MG63 (cell line): Measurements from ENCODE around the gene GINS2. TPM values are rescaled to one million over a fixed set of nuclear protein-coding genes. Genes with fewer than 3 reads are reported as not detected.

ENCODE experiments used
- DNase-seq: peaks from one replicate; pipeline ENCODE4 v3.0.0-alpha.2; 2020
- H3K27me3 ChIP-seq: fragments of 250-450 bp; sonication (Bioruptor Pico); 2 replicates; pipeline ENCODE4 v1.5.1; 2020; ENCODE audit warnings: mild to moderate bottlenecking, moderate library complexity
- H3K36me3 ChIP-seq: fragments of 250-450 bp; sonication (Bioruptor Pico); 2 replicates; pipeline ENCODE4 v1.5.1; 2020; ENCODE audit warnings: mild to moderate bottlenecking, moderate library complexity
- H3K4me3 ChIP-seq: fragments of 250-450 bp; sonication (Bioruptor Pico); 2 replicates; pipeline ENCODE4 v1.5.1; 2020; ENCODE audit warnings: mild to moderate bottlenecking, moderate library complexity
- H3K9me3 ChIP-seq: fragments of 250-450 bp; sonication (Bioruptor Pico); 2 replicates; pipeline ENCODE4 v1.5.1; 2020; ENCODE audit warnings: mild to moderate bottlenecking, moderate library complexity
- total RNA-seq: library from RNA; depleted of rRNA; stranded (reverse); fragments of >200 nt; shearing (Covaris generic); gene quantifications from 2 replicates; pipeline ENCODE4 v1.2.3, GENCODE V29; 2014; ENCODE audit warnings: low replicate concordance; rRNA removed

Gene GINS2
- total RNA-seq = 12.8 and 19.2 TPM in 2 replicates

GRCh38 chr16:85688586-85689284, at the start of gene GINS2:
GINS2 (minus strand) TSS chr16:85688954; CDS start chr16:85688898, 56 bp downstream.
- H3K9me3 ChIP-seq = no peaks in the 10 kb centered on the region
- peak; percentile 91 for DNase-seq
- peak within 1 kb of the TSS; percentile 68 for H3K4me3 ChIP-seq
- H3K36me3 ChIP-seq = no peaks in the 10 kb centered on the region
- no peaks in the 10 kb centered on the region for H3K27me3 ChIP-seq

GRCh38 chr16:85736921-85737320, 48.2 kb upstream of the GINS2 start:
- Histone ChIP-seq H3K27me3 (no peaks in the 10 kb centered on the region), H3K36me3 (no peaks in the 10 kb centered on the region), H3K4me3 (no peak overlapping the region), H3K9me3 (no peaks in the 10 kb centered on the region)
- DNase-seq = no peak

- Histone ChIP-seq H3K9me3 (no peaks in the 10 kb centered on the region), H3K4me3 (no peak overlapping the region), H3K36me3 (no peaks in the 10 kb centered on the region), H3K27me3 (no peaks in the 10 kb centered on the region)
- no peak for DNase-seq
Observed at GRCh38 chr16:85735946-85736345, 47.2 kb upstream of the GINS2 start.

DNA sequence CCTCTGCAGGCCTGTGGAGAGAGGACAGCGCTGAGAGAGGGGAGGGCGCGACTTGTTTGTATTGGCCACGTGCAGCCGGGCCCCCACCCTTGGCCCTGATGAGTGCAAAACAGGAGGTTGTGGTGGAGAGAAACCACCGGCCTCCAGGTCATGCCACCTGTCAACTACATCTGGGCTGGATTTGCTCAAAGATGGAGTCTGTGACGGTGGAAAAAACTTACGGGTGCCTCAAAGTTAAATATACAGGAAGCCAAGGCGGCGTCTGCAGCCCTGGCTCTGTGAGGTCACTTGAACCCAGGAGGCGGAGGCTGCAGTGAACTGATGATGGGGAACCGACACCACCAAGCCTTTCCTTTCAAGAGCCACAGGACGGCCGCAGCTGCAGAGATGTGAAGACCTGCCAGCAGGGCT, 46.5 kb upstream of the GINS2 start:
- no peaks in the 10 kb centered on the region for H3K36me3 ChIP-seq
- no peak for DNase-seq
- H3K4me3 ChIP-seq = no peak overlapping the region
- H3K9me3 ChIP-seq = no peaks in the 10 kb centered on the region
- H3K27me3 ChIP-seq = no peaks in the 10 kb centered on the region

DNA sequence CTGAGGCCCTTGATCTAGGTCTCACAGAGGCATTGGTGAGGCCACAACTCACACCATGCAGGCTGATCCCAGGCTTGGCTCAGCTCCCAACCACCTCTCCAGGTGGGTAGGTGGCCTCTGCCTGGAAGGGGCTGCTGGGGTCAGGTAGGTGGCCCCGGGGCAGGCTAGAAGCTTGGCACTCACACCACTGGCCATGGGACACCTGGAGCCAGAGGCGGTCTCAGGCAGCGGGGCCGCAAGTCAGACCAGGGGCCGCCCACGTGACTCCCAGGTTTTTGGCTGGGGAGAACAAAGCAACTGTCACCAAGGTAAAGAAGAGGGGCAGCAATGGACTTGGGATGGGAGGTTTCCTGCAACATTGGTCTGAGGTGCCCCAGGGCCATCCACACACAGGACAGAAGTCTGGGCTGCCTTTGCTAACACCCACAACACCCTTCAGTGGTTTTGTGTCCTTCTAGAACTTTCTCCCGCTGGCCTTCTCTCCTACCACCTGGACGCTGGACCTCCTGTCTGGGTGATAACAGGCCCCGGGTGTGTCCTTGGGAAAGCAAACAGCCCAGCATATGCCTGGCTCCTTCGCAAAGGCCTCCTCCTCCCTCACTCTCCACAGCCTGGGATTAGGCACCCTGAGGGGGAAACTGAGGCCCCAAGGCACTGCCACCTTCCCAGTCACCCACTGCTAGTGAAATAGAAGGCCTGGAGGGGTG, 45.7 kb upstream of the GINS2 start:
- Histone ChIP-seq H3K27me3 (no peaks in the 10 kb centered on the region), H3K36me3 (no peaks in the 10 kb centered on the region), H3K9me3 (no peaks in the 10 kb centered on the region), H3K4me3 (no peak overlapping the region)
- no peak for DNase-seq

GRCh38 chr16:85733839-85734170, 45.1 kb upstream of the GINS2 start:
- no peak for DNase-seq
- Histone ChIP-seq H3K27me3 (no peaks in the 10 kb centered on the region), H3K4me3 (no peak overlapping the region), H3K9me3 (no peaks in the 10 kb centered on the region), H3K36me3 (no peaks in the 10 kb centered on the region)

- Histone ChIP-seq H3K9me3 (no peaks in the 10 kb centered on the region), H3K4me3 (no peak overlapping the region), H3K27me3 (no peaks in the 10 kb centered on the region), H3K36me3 (no peaks in the 10 kb centered on the region)
- DNase-seq = no peak
Observed at GRCh38 chr16:85733155-85733838, 44.5 kb upstream of the GINS2 start.

DNA sequence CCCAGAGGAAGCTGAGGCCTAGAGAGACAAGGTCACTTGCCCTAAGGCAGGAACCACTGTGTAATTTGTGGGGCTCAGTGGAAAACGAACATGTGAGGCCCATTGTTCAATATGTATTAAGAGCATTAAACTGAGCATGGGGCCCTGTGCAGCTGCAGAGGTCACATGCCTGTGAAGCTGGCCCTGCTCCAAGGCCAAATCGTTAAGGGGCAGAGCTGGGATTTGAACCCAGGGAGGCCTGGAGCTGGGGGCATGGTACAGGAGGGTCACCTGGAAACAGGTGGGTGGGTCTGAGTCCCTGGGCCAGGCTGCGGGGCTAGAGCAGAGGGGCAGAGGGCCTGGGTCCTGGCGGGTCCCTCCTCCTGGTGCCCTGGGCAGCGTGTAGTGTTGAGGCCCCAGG, 42.4 kb upstream of the GINS2 start:
- Histone ChIP-seq H3K27me3 (no peaks in the 10 kb centered on the region), H3K9me3 (no peaks in the 10 kb centered on the region), H3K36me3 (no peaks in the 10 kb centered on the region), H3K4me3 (no peak overlapping the region)
- no peak for DNase-seq

DNA sequence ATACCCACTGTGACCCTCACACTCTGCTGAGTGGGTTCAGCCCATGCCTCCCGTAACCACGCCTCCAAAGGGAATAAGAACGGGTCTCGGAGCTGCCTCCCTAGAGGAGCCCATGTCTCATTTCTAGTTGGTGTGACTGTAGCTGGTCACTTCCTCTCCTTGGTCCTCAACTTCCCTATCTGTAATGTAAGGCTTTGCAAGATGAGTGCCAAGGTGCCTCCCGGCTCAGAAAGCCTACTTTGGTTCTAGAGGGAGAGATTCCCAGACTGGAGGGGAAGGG, 41.4 kb upstream of the GINS2 start:
- Histone ChIP-seq H3K4me3 (no peak overlapping the region), H3K9me3 (no peaks in the 10 kb centered on the region), H3K36me3 (no peaks in the 10 kb centered on the region), H3K27me3 (no peaks in the 10 kb centered on the region)
- DNase-seq = no peak

DNA sequence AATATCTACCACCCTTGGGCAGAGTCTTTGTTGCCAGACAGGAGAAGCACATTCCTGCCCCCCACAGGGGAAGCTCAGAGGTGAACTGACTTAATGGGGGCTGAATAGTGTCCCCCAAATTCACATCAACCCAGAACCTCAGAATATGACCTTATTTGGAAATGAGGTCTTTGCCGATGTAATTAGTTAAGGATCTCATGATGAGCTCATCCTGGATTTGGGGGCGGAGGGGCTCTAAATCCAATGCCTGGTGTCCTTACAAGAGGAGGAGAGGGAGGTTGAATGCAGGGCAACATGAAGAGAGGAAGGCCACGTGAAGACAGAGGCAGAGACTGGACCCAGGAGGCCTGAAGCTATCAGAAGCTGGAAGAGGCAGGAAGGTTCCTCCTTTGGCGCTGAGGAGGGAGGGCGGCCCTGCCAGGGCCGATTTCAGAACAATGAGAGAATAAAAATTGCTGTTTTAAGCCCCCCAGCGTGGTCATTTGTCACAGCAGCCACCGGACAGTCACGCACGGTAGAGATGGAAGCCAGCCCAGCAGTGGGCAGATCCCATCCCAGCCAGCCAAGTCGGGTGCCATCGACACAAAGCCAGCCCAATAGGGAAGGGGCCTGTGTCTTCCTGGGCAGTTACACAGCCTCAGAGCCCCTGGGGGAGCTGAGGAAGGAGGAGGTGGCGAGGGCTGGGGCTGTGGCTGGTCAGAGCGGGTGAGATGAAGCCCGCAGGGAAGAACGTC, 40.9 kb upstream of the GINS2 start:
- Histone ChIP-seq H3K36me3 (no peaks in the 10 kb centered on the region), H3K9me3 (no peaks in the 10 kb centered on the region), H3K27me3 (no peaks in the 10 kb centered on the region), H3K4me3 (no peak overlapping the region)
- no peak for DNase-seq

GRCh38 chr16:85728879-85729278, 40.1 kb upstream of the GINS2 start:
- Histone ChIP-seq H3K36me3 (no peaks in the 10 kb centered on the region), H3K27me3 (no peaks in the 10 kb centered on the region), H3K9me3 (no peaks in the 10 kb centered on the region), H3K4me3 (no peak overlapping the region)
- DNase-seq = no peak

DNA sequence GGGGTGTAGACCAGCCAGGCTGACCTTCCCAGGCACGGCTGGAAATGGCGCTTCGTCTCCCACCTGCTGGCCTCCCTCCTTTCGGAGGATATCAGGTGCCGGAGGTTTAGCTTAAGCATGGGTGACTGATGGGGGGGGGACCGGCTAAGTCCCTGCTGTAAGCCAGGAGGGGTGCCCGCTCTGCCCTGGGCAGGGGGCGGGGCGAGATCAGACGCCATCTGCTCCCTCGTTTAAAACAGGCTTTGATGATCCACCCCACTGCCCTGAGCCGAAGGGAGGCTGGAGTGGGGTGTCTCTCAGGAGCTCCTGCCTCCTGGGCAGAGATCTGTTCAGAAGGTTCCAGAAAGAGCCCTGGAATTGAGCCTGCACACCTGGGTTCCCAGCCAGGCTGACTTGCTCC, 36.2 kb upstream of the GINS2 start:
- no peaks in the 10 kb centered on the region for H3K36me3 ChIP-seq
- no peak overlapping the region for H3K4me3 ChIP-seq
- H3K27me3 ChIP-seq = no peaks in the 10 kb centered on the region
- DNase-seq = no peak
- H3K9me3 ChIP-seq = no peaks in the 10 kb centered on the region

DNA sequence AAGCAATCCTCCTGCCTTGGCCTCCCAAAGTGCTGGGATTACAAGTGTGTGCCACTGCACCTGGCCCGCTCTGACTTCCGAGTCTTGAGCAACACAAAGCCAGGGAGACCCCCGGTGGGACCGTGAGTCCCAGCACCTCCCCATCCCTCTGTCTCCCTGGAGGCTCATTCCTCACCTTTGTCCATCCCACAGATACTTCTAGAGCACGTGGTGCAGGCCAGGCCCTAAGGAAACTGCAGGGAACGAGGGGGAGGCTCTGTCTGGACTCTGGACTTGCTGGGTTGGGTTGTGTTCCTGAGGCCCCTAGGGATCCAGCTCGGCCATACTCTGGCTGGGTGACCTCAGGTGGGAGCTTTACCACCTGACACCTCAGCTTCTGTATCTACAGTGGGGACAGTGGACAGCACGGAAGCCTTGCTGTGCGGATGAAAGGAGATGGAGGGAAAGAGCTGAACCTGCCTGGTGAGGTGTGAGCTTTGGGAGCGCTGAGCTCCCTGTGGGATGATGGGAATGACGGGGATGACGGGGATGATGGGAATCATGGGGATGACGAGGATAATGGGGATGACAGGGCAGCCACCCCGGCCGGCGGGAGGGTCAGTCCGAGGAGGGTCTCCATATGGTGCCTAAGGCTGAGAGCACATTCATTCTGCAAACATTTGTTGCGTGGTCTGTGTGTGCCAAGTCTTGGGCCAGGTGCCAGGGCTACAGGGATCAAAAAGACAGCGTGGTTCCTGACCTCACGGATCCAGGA, 35.5 kb upstream of the GINS2 start:
- Histone ChIP-seq H3K9me3 (no peaks in the 10 kb centered on the region), H3K36me3 (no peaks in the 10 kb centered on the region), H3K4me3 (no peak overlapping the region), H3K27me3 (no peaks in the 10 kb centered on the region)
- DNase-seq = no peak

DNA sequence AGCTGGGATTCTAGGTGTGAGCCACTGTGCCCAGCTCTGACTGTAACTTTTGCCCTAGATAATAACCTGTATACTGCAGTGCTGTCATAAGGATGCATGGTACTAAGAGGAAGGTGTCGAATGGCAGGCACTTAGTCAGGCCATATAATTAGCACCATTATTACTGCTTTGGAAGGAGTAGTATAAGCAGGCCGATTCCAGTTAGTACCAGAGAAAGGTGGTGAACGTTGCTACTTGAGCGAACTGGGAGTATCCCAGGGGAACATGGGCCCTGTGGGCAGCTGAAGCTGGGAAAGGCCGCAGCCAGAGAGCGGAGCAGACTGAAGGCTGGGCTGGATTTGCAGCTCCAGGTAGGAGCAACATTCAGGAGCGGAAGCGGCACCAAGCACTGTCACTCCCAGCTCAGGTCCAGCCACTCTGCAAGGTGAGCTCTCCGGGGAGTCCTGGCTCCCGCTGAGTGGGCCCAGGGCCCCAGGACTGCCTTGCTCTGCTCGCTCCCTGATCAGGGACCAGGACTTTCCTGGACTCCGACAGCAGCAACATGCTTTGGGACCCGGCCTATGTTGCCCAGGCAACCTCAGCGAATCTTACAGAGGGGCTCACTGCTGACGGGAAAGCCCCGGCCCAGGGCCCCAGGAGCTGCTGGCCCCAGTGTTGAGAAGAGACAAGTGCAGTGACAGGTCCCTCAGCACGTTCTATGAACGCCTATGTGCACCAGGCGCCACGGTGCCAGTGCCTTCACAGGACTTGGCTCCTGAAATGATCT, 33.6 kb upstream of the GINS2 start:
- H3K36me3 ChIP-seq = no peaks in the 10 kb centered on the region
- no peak overlapping the region for H3K4me3 ChIP-seq
- no peak for DNase-seq
- H3K9me3 ChIP-seq = no peaks in the 10 kb centered on the region
- no peaks in the 10 kb centered on the region for H3K27me3 ChIP-seq

DNA sequence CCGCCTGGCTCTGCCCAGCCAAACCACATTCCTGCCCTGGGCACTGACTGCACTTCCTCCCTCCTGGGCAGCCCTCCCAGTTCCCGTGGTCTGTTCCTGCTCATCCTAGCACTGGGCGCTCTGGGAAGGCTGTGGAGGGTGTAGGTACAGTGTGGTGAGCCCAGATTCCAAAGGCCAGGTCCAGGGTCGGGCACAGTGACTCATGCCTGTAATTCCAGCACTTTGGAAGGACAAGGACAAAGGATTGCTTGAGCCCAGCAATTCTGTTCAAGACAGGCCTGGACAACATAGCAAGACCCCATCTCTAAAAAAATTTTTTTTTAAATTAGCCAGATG, 31.5 kb upstream of the GINS2 start:
- H3K36me3 ChIP-seq = no peaks in the 10 kb centered on the region
- no peaks in the 10 kb centered on the region for H3K27me3 ChIP-seq
- H3K4me3 ChIP-seq = no peak overlapping the region
- H3K9me3 ChIP-seq = no peaks in the 10 kb centered on the region
- peak; percentile 59 for DNase-seq

- H3K27me3 ChIP-seq = no peaks in the 10 kb centered on the region
- H3K4me3 ChIP-seq = no peak overlapping the region
- DNase-seq = no peak
- no peaks in the 10 kb centered on the region for H3K9me3 ChIP-seq
- no peaks in the 10 kb centered on the region for H3K36me3 ChIP-seq
Observed at GRCh38 chr16:85719605-85720301, 31.0 kb upstream of the GINS2 start.
